SJSA1 (cell line): Measurements from ENCODE around the gene IL13RA2. TPM values are rescaled to one million over a fixed set of nuclear protein-coding genes. Genes with fewer than 3 reads are reported as not detected.

ENCODE experiments used
- DNase-seq, 2 experiments: peaks; one replicate each; pipeline ENCODE4 v3.0.0-alpha.2; 2015 to 2020; ENCODE audit warnings: low spot score in 2 of 2, low read depth in 1 of 2
- H3K27ac ChIP-seq: fragments of 250-450 bp; sonication (Bioruptor Pico); 2 replicates; pipeline ENCODE4 v1.5.1; 2020; ENCODE audit warnings: mild to moderate bottlenecking, moderate library complexity
- H3K27me3 ChIP-seq: fragments of 250-450 bp; sonication (Bioruptor Pico); replicated peaks from 2 replicates; pipeline ENCODE4 v1.5.1; 2020; ENCODE audit warnings: mild to moderate bottlenecking, moderate library complexity
- H3K36me3 ChIP-seq: fragments of 250-450 bp; sonication (Bioruptor Pico); 2 replicates; pipeline ENCODE4 v1.5.1; 2020; ENCODE audit warnings: mild to moderate bottlenecking
- H3K4me1 ChIP-seq: fragments of 250-450 bp; sonication (Bioruptor Pico); replicated peaks from 2 replicates; pipeline ENCODE4 v1.6.1; 2021; ENCODE audit warnings: mild to moderate bottlenecking
- H3K4me3 ChIP-seq: fragments of 250-450 bp; sonication (Bioruptor Pico); 2 replicates; pipeline ENCODE4 v1.5.1; 2020; ENCODE audit warnings: mild to moderate bottlenecking
- H3K9me3 ChIP-seq: fragments of 250-450 bp; sonication (Bioruptor Pico); replicated peaks from 2 replicates; pipeline ENCODE4 v1.5.1; 2020; ENCODE audit warnings: mild to moderate bottlenecking
- total RNA-seq: library from RNA; depleted of rRNA; stranded (reverse); fragments of >200 nt; shearing (Covaris generic); gene quantifications from 2 replicates; pipeline ENCODE4 v1.2.3, GENCODE V29; 2014; rRNA removed

IL13RA2 gene
- not detected in 2 replicates for total RNA-seq

DNA sequence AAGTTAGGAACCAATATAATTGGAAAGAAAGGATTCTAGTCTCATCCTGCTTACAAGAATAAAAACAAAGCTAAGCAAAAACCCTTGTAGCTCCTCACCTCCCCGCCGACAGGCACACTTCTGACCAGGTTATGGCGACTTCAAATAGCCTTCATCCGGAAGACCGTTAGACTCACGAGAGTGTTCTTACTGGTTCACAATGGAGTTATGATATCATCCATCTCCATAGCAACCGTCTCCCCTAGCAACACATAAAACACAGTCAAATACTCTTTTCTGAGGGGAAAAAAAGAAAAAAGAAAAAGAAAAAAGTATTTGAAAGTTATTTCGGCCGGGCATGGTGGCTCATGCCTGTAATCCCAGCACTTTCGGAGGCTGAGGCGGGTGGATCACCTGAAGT, at the start of gene IL13RA2:
Gene IL13RA2 (minus strand): TSS at position 162 of the 400 bp plus-strand sequence. CDS start 347 bp downstream, outside the sequence.
- no peak for DNase-seq
- H3K27me3 ChIP-seq = no peaks in the 10 kb centered on the region
- H3K27ac ChIP-seq = no peak within 1 kb of the TSS
- no peaks in the 10 kb centered on the region for H3K4me1 ChIP-seq
- no peak within 1 kb of the TSS for H3K4me3 ChIP-seq
- no peaks in the 10 kb centered on the region for H3K9me3 ChIP-seq
- H3K36me3 ChIP-seq = no peaks in the 10 kb centered on the region

- no peak overlapping the region for H3K4me3 ChIP-seq
- DNase-seq = no peak
- H3K27me3 ChIP-seq = no peaks in the 10 kb centered on the region
- H3K4me1 ChIP-seq = no peaks in the 10 kb centered on the region
- H3K9me3 ChIP-seq = no peaks in the 10 kb centered on the region
- no peaks in the 10 kb centered on the region for H3K36me3 ChIP-seq
- no peak overlapping the region for H3K27ac ChIP-seq
Observed at GRCh38 chrX:115065304-115065703, 47.9 kb upstream of the IL13RA2 start.

- no peak overlapping the region for H3K27ac ChIP-seq
Observed at GRCh38 chrX:115060013-115060412, 42.6 kb upstream of the IL13RA2 start.

GRCh38 chrX:115058276-115058675, 40.9 kb upstream of the IL13RA2 start:
- Histone ChIP-seq H3K27me3 (no peaks in the 10 kb centered on the region), H3K27ac (no peak overlapping the region), H3K4me3 (no peak overlapping the region), H3K9me3 (no peaks in the 10 kb centered on the region), H3K4me1 (no peaks in the 10 kb centered on the region), H3K36me3 (no peaks in the 10 kb centered on the region)
- DNase-seq = no peak

More at GRCh38 chrX:115060013-115060412, 42.6 kb upstream of the IL13RA2 start:
- no peak overlapping the region for H3K4me3 ChIP-seq
- no peaks in the 10 kb centered on the region for H3K27me3 ChIP-seq
- no peaks in the 10 kb centered on the region for H3K4me1 ChIP-seq
- no peak for DNase-seq
- no peaks in the 10 kb centered on the region for H3K9me3 ChIP-seq
- no peaks in the 10 kb centered on the region for H3K36me3 ChIP-seq

DNA sequence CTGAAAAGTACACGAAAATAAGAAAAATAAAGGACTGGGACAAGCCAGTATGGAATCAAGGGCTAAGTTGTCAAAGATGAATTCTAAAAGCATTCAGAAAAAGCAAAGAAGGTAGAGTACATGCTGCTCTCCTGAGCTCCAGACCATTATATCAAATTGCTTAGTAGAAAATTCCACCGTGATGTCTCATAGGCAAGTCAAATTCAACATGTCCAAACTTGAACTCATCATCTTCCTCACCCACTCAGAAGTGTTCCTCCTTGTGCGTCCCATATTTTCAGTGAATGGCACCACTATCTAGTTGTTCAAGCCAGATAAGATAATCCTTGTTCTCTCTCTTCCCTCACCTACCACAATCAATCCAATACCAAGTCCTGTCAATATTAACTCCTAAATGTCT, 37.5 kb upstream of the IL13RA2 start:
- no peak for DNase-seq
- Histone ChIP-seq H3K27ac (no peak overlapping the region), H3K36me3 (no peaks in the 10 kb centered on the region), H3K27me3 (no peaks in the 10 kb centered on the region), H3K4me3 (no peak overlapping the region), H3K4me1 (no peaks in the 10 kb centered on the region), H3K9me3 (no peaks in the 10 kb centered on the region)

- no peak for DNase-seq
- Histone ChIP-seq H3K4me3 (no peak overlapping the region), H3K9me3 (no peaks in the 10 kb centered on the region), H3K36me3 (no peaks in the 10 kb centered on the region), H3K4me1 (no peaks in the 10 kb centered on the region), H3K27me3 (no peaks in the 10 kb centered on the region), H3K27ac (no peak overlapping the region)
Observed at GRCh38 chrX:115053223-115053622, 35.8 kb upstream of the IL13RA2 start.

- no peak for DNase-seq
- Histone ChIP-seq H3K27me3 (no peaks in the 10 kb centered on the region), H3K4me3 (no peak overlapping the region), H3K9me3 (no peaks in the 10 kb centered on the region), H3K27ac (no peak overlapping the region), H3K36me3 (no peaks in the 10 kb centered on the region), H3K4me1 (no peaks in the 10 kb centered on the region)
Observed at GRCh38 chrX:115047715-115048114, 30.3 kb upstream of the IL13RA2 start.

- no peak for DNase-seq
- H3K4me1 ChIP-seq = no peaks in the 10 kb centered on the region
- no peak overlapping the region for H3K27ac ChIP-seq
- no peaks in the 10 kb centered on the region for H3K27me3 ChIP-seq
- no peaks in the 10 kb centered on the region for H3K9me3 ChIP-seq
- no peaks in the 10 kb centered on the region for H3K36me3 ChIP-seq
- H3K4me3 ChIP-seq = no peak overlapping the region
Observed at GRCh38 chrX:115047181-115047580, 29.8 kb upstream of the IL13RA2 start.

- Histone ChIP-seq H3K4me1 (no peaks in the 10 kb centered on the region), H3K27me3 (no peaks in the 10 kb centered on the region), H3K27ac (no peak overlapping the region), H3K9me3 (no peaks in the 10 kb centered on the region), H3K36me3 (no peaks in the 10 kb centered on the region), H3K4me3 (no peak overlapping the region)
- DNase-seq = no peak
Observed at GRCh38 chrX:115040417-115040816, 23.0 kb upstream of the IL13RA2 start.

DNA sequence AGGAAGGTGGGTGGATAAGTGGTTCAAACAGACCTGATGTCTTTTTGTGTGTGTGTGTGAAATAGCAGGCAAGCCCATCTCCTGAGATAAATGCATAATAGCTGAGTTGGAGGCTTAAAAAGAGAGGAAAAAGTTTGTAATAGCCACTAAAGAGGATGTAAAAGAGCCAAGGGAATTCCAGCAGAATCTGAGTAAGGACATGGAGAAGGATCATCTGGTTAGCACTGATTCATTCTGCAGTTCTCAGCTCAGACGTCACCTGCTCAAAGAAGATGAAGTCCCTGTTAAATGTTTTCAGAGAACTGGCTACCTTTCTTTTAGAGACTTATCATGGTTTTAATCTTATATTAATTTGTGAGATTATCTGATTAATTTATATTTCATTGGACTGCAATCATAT, 21.0 kb upstream of the IL13RA2 start:
- no peaks in the 10 kb centered on the region for H3K36me3 ChIP-seq
- no peaks in the 10 kb centered on the region for H3K4me1 ChIP-seq
- H3K27ac ChIP-seq = no peak overlapping the region
- no peaks in the 10 kb centered on the region for H3K9me3 ChIP-seq
- H3K27me3 ChIP-seq = no peaks in the 10 kb centered on the region
- no peak overlapping the region for H3K4me3 ChIP-seq
- DNase-seq = no peak

GRCh38 chrX:115036029-115036428, 18.6 kb upstream of the IL13RA2 start:
- Histone ChIP-seq H3K27ac (no peak overlapping the region), H3K27me3 (no peaks in the 10 kb centered on the region), H3K4me1 (no peaks in the 10 kb centered on the region), H3K36me3 (no peaks in the 10 kb centered on the region), H3K4me3 (no peak overlapping the region), H3K9me3 (no peaks in the 10 kb centered on the region)
- no peak for DNase-seq

GRCh38 chrX:115031989-115032388, 14.6 kb upstream of the IL13RA2 start:
- Histone ChIP-seq H3K4me3 (no peak overlapping the region), H3K27ac (no peak overlapping the region), H3K36me3 (no peaks in the 10 kb centered on the region), H3K9me3 (no peaks in the 10 kb centered on the region), H3K4me1 (no peaks in the 10 kb centered on the region), H3K27me3 (no peaks in the 10 kb centered on the region)
- no peak for DNase-seq

DNA sequence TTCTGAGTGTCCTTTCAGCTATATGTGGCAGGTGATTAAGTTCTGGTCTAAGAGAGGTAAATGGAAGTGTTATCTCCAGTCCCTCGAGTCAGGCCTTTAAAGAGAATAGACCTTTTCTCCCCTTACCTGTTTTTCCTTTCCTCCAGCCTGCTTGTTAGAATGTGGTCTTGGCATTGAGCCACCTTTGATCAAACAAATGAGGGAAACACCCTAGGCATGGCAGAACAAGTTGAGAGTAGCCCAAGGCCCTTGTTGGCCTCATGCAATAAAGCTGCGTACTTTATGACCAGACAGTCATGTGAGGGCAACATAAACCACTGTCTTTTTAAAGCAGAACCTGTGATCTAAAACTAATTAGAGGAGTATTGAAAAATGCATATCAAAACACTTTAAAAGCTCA, 13.2 kb upstream of the IL13RA2 start:
- H3K27ac ChIP-seq = no peak overlapping the region

GRCh38 chrX:115029869-115030570, 12.6 kb upstream of the IL13RA2 start:
- Histone ChIP-seq H3K36me3 (no peaks in the 10 kb centered on the region), H3K27me3 (no peaks in the 10 kb centered on the region), H3K4me3 (no peak overlapping the region), H3K27ac (no peak overlapping the region), H3K9me3 (no peaks in the 10 kb centered on the region), H3K4me1 (no peaks in the 10 kb centered on the region)
- no peak for DNase-seq

More for the DNA sequence above, 13.2 kb upstream of the IL13RA2 start:
- Histone ChIP-seq H3K4me1 (no peaks in the 10 kb centered on the region), H3K27me3 (no peaks in the 10 kb centered on the region), H3K4me3 (no peak overlapping the region), H3K9me3 (no peaks in the 10 kb centered on the region), H3K36me3 (no peaks in the 10 kb centered on the region)
- DNase-seq = no peak

- no peaks in the 10 kb centered on the region for H3K27me3 ChIP-seq
- H3K36me3 ChIP-seq = no peaks in the 10 kb centered on the region
Observed at GRCh38 chrX:115029440-115029839, 12.0 kb upstream of the IL13RA2 start.

More at GRCh38 chrX:115029440-115029839, 12.0 kb upstream of the IL13RA2 start:
- no peak for DNase-seq
- Histone ChIP-seq H3K9me3 (no peaks in the 10 kb centered on the region), H3K4me1 (no peaks in the 10 kb centered on the region), H3K27ac (no peak overlapping the region), H3K4me3 (no peak overlapping the region)
